GM12878 (cell line): ENCODE measurements around the gene DPY19L3.

Experiments
- CTCF ChIP-seq, 3 experiments: IDR thresholded peaks in 2 of 3; conservative IDR thresholded peaks in 1 of 3; 2 replicates each; pipeline ENCODE4 v1.5.1; 2011; ENCODE audit warnings: low read depth in 3 of 3, low read length in 3 of 3, mild to moderate bottlenecking in 3 of 3, control low read depth in 2 of 3, moderate library complexity in 2 of 3, inconsistent platforms in 1 of 3, mixed read lengths in 1 of 3; ENCODE audit not compliant: control insufficient read depth in 2 of 3, insufficient read depth in 1 of 3; ENCODE audit errors: extremely low read depth in 1 of 3
- EGR1 ChIP-seq, 2 experiments: IDR thresholded peaks; 1 replicate in 1 of 2; 2 replicates in 1 of 2; pipeline ENCODE4 v1.6.1; 2011 to 2012; ENCODE audit warnings: low read depth in 2 of 2, low read length in 2 of 2, borderline replicate concordance in 1 of 2, mild to moderate bottlenecking in 1 of 2, moderate library complexity in 1 of 2
- HDAC2 ChIP-seq: fragments of 200-600 bp; sonication (generic); IDR thresholded peaks from 2 replicates; pipeline ENCODE4 v1.6.1; 2017
- POLR2AphosphoS2 ChIP-seq: IDR thresholded peaks from 2 replicates; pipeline ENCODE4 v1.6.1; 2011; ENCODE audit warnings: low read depth, mild to moderate bottlenecking, low read length, improper control_type of control experiment, moderate library complexity
- POLR2AphosphoS5 ChIP-seq: IDR thresholded peaks from 2 replicates; pipeline ENCODE4 v1.6.1; 2011; ENCODE audit warnings: mild to moderate bottlenecking, low read length, inconsistent platforms

DNA sequence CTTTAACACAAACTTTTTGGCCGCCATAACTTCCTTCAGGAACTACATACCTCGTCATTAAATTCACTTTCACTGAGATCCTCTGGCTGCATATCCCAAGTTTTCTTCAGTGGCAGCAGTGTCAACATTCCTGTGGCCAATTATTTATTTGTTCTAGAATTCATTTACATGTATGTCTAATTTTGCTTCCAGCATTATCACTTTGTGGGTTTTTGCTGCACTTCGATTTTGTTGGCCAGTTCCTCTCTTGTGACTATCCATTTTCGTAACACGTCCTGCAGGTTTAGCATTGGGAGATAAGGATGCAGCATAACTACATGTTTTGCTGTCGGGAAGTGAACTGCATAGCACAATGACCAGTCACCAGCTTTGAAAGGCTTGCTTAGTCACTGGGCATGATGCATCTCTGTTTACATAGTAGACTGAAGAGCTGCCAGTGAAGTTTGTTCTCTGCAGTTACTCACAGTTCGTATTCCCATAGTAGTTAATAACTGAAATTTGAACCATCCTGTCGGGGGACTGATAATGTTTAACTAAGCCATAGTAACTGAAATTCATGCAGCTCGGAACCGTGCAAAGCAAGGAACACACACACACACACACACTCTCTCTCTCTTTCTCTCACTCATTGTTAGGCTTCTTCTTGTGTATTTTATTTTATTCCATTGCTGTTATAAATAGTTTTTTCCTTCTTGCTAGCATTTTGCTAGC, 31.8 kb upstream of the DPY19L3 start:
- TF ChIP-seq POLR2AphosphoS2: no peak
- no peak for TF ChIP-seq CTCF (IDR thresholded peaks at IDR 0.05 in 2 of 3, conservative IDR thresholded peaks at IDR 0.05 in 1 of 3; ENCODE audit: control insufficient read depth in 2 of 3, extremely low read depth in 1 of 3, insufficient read depth in 1 of 3, low read depth in 3 of 3, low read length in 3 of 3)
- no peak for TF ChIP-seq POLR2AphosphoS5
- TF ChIP-seq HDAC2: no peak
- TF ChIP-seq EGR1 (IDR thresholded peaks at IDR 0.05; ENCODE audit: borderline replicate concordance in 1 of 2, low read depth in 2 of 2, low read length in 2 of 2): no peak
